DOHH2 (cell line): ENCODE data around the gene BEST3.

Experiments used
- H3F3A ChIP-seq: fragments of 200-600 bp; sonication (generic), shearing (Covaris generic); 2 replicates; pipeline ENCODE4 v1.6.0; 2016; ENCODE audit warnings: antibody characterized with exemption, mild to moderate bottlenecking; ENCODE audit not compliant: control insufficient read depth, insufficient read depth
- H3K27ac ChIP-seq: fragments of 200-600 bp; sonication (generic); 2 replicates; pipeline ENCODE4 v1.5.1; 2014; ENCODE audit warnings: low read depth, mild to moderate bottlenecking, low read length, moderate library complexity
- H3K27me3 ChIP-seq: fragments of 200-600 bp; sonication (generic); 2 replicates; pipeline ENCODE4 v1.6.1; 2014; ENCODE audit warnings: mild to moderate bottlenecking, low read length, mixed read lengths; ENCODE audit not compliant: control insufficient read depth
- H3K36me3 ChIP-seq: fragments of 200-600 bp; sonication (generic); 2 replicates; pipeline ENCODE4 v1.6.1; 2014; ENCODE audit warnings: mild to moderate bottlenecking, low read length, moderate library complexity, mixed read lengths; ENCODE audit not compliant: control insufficient read depth
- H3K4me1 ChIP-seq: fragments of 200-600 bp; sonication (generic); 2 replicates; pipeline ENCODE4 v1.6.1; 2014; ENCODE audit warnings: mild to moderate bottlenecking, low read length, mixed read lengths; ENCODE audit not compliant: control insufficient read depth
- H3K4me2 ChIP-seq: fragments of 200-600 bp; sonication (generic); 2 replicates; pipeline ENCODE4 v1.6.0; 2014; ENCODE audit warnings: mild to moderate bottlenecking, low read length, moderate library complexity
- H3K4me3 ChIP-seq: fragments of 200-600 bp; sonication (generic); 2 replicates; pipeline ENCODE4 v1.5.1; 2014; ENCODE audit warnings: mild to moderate bottlenecking, low read length, mixed read lengths
- H3K79me2 ChIP-seq: fragments of 200-600 bp; sonication (generic); 2 replicates; pipeline ENCODE4 v1.6.1; 2014; ENCODE audit warnings: mild to moderate bottlenecking, low read length, mixed read lengths; ENCODE audit not compliant: control insufficient read depth
- H3K9me2 ChIP-seq: fragments of 200-600 bp; sonication (generic); replicated peaks from 2 replicates; pipeline ENCODE4 v1.6.1; 2014; ENCODE audit warnings: mild to moderate bottlenecking, low read length, mixed read lengths; ENCODE audit not compliant: control insufficient read depth
- H3K9me3 ChIP-seq: fragments of 200-600 bp; sonication (generic); 2 replicates; pipeline ENCODE4 v1.6.1; 2014; ENCODE audit warnings: antibody characterized with exemption, low read length, mixed read lengths; ENCODE audit not compliant: control insufficient read depth, insufficient read depth
- H4K20me1 ChIP-seq: fragments of 200-600 bp; sonication (generic); 2 replicates; pipeline ENCODE4 v1.6.0; 2014; ENCODE audit warnings: low read depth, mild to moderate bottlenecking, antibody characterized with exemption, low read length, moderate library complexity; ENCODE audit not compliant: control insufficient read depth, insufficient read depth
- EZH2phosphoT487 ChIP-seq: fragments of 200-600 bp; sonication (generic); IDR thresholded peaks from 2 replicates; pipeline ENCODE4 v1.6.1; 2017; ENCODE audit warnings: borderline replicate concordance, mild to moderate bottlenecking, antibody characterized with exemption, low read length, moderate library complexity, mixed read lengths
- TF ChIP-seq, protein P1 (sequence below): fragments of 200-600 bp; sonication (generic); IDR thresholded peaks from one replicate; pipeline ENCODE4 v1.5.1; 2014; ENCODE audit warnings: antibody characterized with exemption, mild to moderate bottlenecking, low read depth, low read length; ENCODE audit not compliant: poor library complexity, severe bottlenecking

BEST3 gene

DNA sequence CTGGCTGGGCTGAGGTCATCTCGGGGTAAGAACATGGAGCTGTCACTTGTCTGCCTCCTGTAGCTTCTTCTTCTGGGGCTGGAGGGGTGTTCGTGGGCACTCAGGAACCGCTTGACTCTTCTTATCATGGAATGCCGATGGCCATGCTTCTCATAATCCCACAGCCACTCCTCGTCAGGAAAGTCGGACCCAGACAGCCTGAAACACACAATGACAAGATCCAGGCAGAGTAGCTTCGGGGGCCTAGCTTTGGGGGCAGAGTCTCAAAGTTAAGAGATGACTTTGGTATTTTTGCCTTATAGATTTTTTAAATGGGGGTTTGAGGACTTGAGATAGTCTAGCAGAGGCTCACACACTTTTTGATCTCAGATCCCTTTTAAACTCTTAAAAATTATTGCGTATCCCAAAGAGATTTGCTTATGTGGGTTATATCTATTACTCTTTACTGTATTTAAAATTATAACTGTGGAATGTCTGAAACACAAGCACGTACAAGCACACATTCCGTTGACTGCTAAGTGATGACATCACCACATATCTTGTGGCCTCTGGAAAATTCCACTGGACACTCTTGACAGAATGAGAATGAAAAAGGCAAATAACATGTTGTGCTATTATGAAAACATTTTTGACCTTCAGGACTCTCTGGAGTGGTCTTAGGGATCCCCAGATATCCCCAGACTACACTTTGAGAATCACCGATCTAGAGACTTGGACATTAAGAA, 43.3 kb downstream of the BEST3 start:
- Histone ChIP-seq H3K9me2 (no peaks in the 10 kb centered on the region), H3K27me3 (peaks cover 3% of the 10 kb centered on the region; the same call in 1 of the 2 replicates), H3K4me1 (no peaks in the 10 kb centered on the region), H3K27ac (no peak overlapping the region), H3K79me2 (no peaks in the 10 kb centered on the region), H3K36me3 (no peaks in the 10 kb centered on the region), H3K9me3 (no peaks in the 10 kb centered on the region), H3K4me3 (no peak overlapping the region), H3K4me2 (no peak overlapping the region), H4K20me1 (no peaks in the 10 kb centered on the region), H3F3A (no peaks in the 10 kb centered on the region)
- TF ChIP-seq, protein P1, sequence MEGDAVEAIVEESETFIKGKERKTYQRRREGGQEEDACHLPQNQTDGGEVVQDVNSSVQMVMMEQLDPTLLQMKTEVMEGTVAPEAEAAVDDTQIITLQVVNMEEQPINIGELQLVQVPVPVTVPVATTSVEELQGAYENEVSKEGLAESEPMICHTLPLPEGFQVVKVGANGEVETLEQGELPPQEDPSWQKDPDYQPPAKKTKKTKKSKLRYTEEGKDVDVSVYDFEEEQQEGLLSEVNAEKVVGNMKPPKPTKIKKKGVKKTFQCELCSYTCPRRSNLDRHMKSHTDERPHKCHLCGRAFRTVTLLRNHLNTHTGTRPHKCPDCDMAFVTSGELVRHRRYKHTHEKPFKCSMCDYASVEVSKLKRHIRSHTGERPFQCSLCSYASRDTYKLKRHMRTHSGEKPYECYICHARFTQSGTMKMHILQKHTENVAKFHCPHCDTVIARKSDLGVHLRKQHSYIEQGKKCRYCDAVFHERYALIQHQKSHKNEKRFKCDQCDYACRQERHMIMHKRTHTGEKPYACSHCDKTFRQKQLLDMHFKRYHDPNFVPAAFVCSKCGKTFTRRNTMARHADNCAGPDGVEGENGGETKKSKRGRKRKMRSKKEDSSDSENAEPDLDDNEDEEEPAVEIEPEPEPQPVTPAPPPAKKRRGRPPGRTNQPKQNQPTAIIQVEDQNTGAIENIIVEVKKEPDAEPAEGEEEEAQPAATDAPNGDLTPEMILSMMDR: no peak
- no peak for TF ChIP-seq EZH2phosphoT487

DNA sequence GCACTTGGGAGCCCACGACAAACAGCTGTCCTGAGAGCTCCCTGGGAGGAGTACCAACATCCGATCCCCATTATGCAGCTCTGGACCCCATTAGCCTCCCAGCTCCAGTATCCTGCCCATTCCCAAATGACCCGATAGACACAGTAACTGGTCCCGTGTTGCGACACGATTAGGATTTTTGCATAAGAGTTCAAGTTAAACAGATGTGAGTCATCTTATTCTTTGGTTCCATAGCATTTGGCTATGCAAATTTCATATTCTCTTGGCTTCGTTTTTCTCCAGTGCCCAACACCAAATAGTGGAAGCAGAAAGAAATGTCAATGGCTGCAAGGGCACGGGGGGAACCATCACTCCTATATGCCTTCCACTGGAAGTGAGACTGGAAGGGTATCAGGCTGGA, 45.4 kb downstream of the BEST3 start:
- H3K36me3 ChIP-seq: no peaks in the 10 kb centered on the region
- H4K20me1 ChIP-seq: no peaks in the 10 kb centered on the region
- no peaks in the 10 kb centered on the region for H3K9me3 ChIP-seq
- H3K9me2 ChIP-seq: no peaks in the 10 kb centered on the region
- H3K79me2 ChIP-seq: no peaks in the 10 kb centered on the region
- no peak overlapping the region for H3K27ac ChIP-seq
- H3F3A ChIP-seq: no peaks in the 10 kb centered on the region
- H3K27me3 ChIP-seq: peaks cover 6% of the 10 kb centered on the region; the same call in 1 of the 2 replicates
- no peak overlapping the region for H3K4me2 ChIP-seq
- H3K4me3 ChIP-seq: no peak overlapping the region
- TF ChIP-seq EZH2phosphoT487: no peak
- TF ChIP-seq, protein P1: no peak
- H3K4me1 ChIP-seq: no peaks in the 10 kb centered on the region

DNA sequence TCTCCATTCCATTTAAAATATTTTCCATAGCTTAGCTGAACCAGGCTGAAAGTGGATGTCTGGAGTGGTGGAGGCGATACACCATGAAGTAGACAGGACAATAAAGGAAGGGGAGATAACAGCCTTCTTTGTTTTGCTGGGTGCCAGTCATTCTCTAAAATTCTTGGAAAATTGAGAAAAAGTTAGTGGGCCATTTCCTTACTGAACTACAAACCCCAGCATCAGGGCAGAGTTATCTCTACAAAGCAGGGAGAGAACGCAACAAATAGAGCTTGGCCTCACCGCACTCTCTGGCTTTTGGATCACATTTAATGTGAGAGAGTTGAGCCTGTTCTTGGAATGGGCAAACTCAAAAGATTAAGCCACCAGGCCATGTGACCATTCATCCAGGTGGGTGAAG, 47.2 kb downstream of the BEST3 start:
- H3K4me3 ChIP-seq: no peak overlapping the region
- H3K9me3 ChIP-seq: no peaks in the 10 kb centered on the region
- no peaks in the 10 kb centered on the region for H3K79me2 ChIP-seq
- no peaks in the 10 kb centered on the region for H3K4me1 ChIP-seq
- H3K36me3 ChIP-seq: no peaks in the 10 kb centered on the region
- H3K27me3 ChIP-seq: peaks cover 4% of the 10 kb centered on the region; the same call in 1 of the 2 replicates
- no peaks in the 10 kb centered on the region for H4K20me1 ChIP-seq
- no peak for TF ChIP-seq EZH2phosphoT487
- TF ChIP-seq, protein P1: no peak
- H3K9me2 ChIP-seq: no peaks in the 10 kb centered on the region
- no peaks in the 10 kb centered on the region for H3F3A ChIP-seq
- H3K4me2 ChIP-seq: no peak overlapping the region
- H3K27ac ChIP-seq: no peak overlapping the region
